Choroid plexus epithelial cell (primary cell): ENCODE data around the gene PDPK1.
A peak's percentile ranks its signal among the peaks of the same experiment; 100 is the strongest.

ENCODE experiments used
- DNase-seq: peaks from one replicate; pipeline ENCODE4 v3.0.0-alpha.2; 2010; ENCODE audit warnings: low read depth
- H3K4me3 ChIP-seq: 2 replicates; pipeline ENCODE4 v1.5.1; 2011; ENCODE audit warnings: low read depth, mild to moderate bottlenecking, control low read depth, low read length, moderate library complexity
- CTCF ChIP-seq: conservative IDR thresholded peaks from 2 replicates; pipeline ENCODE4 v1.5.1; 2011; ENCODE audit warnings: low read depth, mild to moderate bottlenecking, control low read depth, inconsistent platforms, low read length, moderate library complexity

PDPK1 gene

DNA sequence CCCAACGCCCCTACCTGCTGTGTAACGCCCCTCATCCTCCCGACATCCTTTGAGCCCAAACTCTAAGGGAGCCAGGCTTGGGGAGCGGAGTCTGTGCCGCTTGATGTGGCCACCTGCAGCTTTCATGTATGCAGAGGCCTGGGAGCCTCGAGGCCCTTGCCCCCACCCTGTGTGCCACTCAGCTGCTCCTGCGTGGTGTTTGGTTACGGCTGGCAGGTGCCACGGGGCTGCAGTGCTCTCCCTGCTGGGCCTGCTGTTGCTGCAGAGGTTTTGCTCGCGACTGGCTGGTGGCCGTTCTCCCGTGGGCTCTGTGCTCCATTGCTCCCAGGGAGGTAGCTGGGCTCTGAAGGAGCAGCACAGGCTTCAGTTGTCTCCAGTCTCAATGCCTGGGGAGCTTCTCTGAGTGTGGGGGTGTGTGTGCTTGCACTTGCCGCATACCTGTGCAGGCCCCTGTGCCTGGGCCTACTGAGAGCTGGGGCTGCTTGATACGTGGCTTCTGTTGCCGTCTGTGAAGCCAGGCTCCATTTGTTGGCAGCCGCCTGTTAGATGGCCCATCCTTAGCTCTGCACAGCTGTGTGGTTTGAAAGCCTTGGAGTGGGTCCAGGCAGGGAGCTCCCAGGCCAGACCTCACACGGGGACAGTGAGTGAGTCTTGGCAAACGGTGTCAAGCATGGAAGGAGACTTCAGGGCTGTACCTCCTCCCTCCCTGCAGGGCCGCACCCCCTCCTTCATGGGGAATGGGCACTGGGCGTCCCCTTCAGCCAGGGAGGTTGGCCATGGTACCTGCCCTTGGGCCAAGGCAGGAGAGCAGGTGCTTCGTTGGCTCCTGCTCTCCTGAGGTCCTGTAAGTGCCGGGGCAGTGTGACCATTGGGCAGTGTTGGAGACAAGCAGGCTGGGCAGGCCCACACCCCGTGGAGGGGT, 47.2 kb downstream of the PDPK1 start:
- H3K4me3 ChIP-seq, result no peak overlapping the region
- peak; percentile 26 for DNase-seq
- no peak for TF ChIP-seq CTCF

DNA sequence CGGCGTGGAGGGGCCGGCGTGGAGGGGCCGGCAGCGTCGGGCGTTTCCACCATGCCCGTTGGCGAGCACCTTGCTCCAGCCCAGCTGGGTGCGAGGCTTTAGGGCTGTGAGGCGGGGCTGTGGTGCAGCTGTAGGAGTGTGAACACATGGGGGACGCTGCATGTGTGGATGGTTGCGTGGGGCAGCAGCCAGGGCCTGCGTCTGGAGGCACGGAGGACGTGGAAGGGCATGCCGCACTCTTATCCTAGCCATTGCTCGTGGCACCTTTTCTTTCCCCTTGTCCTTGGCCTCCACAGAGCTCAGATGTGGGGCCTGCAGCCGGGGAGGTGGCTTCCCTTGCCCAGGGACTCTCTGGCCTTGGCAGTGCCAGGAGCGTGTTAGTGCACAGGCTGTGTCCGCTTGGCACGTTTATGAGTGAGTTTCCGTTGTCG, 47.8 kb downstream of the PDPK1 start:
- no peak overlapping the region for H3K4me3 ChIP-seq
- DNase-seq, result no peak
- TF ChIP-seq CTCF, result no peak

DNA sequence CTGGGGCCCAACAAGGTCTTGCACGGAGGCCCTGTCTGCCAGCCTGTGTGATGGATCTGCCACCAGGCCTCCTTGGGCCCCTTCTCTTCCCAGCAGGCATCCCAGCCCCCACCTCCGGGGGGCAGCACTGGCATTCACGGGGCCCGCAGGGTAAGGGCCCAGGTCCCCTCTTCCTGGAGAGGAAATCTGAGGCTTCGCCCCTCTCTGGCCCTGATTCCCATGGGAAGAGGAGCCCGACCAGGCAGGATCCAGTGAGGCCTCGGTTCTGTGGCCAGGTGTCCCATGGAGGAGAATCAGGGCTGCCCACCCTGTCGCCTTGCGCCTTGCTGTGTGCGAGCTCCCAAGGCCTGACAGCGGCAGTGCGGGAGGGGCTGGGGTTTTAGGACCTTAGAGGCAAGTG, 48.4 kb downstream of the PDPK1 start:
- TF ChIP-seq CTCF, result peak; percentile 37
- no peak overlapping the region for H3K4me3 ChIP-seq
- no peak for DNase-seq

DNA sequence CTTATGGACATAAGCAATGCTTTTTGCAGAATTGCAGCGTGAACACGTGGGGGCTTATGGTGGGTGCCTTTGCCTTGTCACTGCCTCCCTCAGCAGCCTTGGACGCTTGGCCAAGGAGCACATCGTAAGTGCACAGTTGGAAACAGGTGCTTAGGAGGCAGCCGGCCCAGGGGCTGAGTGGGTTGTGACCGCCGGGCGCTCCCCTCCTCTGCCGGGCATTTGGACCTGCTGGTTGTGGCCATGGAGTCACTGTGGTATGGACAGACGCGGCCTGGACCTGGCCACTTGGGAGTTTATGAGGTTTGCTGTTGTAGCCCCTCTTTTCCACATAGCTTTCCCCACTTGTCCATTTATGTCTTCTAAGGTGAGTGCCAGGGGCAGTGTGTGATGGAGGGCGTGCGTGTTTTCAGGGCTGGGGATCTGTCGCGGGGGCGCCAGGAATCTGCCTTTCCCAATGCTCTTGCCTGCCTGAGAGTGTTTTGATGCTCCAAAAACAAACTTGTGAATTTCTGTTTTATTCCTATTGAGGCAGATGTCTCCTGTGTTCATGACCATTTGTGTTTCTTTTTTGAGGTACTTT, 49.2 kb downstream of the PDPK1 start:
- DNase-seq, result no peak
- no peak for TF ChIP-seq CTCF
- no peak overlapping the region for H3K4me3 ChIP-seq

DNA sequence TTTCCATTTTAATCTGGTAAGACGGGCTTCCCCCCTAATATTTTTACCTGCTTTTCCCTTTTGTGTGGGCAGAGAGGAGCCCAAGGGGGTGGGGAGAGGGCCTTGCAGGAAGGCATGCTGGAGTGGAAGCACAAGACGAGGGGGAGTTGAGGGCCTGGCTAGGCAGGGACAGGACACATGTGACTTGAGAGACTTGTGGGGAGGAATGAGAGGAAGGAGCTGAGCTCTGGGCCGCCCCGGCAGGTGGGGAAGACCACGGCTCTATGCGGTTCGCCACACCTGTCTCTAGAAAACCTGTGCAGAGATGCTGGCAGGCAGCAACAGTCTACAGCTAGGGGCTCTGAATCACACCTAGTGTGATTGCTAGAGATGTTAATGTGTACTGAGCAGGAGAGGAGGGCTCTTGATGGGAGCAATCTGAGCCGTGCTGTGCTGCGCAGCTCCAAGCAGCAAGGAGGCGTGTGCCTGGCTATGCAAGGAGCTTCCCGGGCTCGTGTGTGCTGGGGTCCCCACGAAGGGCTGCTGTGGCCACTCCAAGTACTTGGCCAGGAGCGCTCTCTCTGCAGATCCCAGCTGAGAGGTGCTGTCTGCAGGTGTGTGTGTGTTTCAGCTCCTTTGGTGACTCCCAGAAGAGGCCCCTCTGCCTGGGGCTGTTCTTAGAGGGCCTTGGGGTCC, 50.2 kb downstream of the PDPK1 start:
- no peak for TF ChIP-seq CTCF
- H3K4me3 ChIP-seq, result no peak overlapping the region

DNA sequence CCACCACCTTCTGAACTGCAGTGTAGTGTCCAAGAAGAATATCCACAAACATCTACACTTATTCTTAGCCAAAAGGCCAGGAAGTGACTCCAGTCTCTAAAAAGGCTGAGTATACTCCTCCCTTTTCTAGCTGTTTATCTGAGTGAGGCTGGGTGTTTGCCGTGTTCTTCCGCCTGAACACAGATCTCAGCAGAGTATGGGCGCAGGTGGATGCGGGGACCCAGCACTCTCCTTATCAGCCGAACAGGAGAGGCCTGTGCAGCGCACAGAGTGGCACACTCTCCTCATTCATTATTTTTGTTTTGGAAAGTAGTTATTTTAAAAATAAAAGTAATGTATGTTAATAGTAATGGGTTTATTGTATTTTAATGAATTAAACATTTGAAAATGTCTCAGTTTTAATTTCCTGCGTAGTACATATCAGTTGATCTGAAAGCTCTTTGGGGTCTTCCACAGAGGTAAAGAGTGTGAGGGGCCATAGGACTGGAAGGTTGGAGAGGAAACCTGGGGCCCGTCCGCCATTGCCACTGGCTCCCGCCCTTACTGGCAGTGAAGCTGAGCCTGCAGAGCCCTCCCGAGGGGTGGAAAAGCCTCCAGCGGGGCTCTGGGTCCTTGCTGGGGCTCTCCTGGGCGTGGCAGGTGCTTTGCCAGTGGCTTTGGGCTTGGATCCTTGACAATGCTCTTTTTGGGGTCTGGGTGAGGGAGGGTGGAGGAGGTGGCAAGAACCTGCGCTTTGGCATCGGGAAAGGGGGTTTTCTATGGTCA, 53.8 kb downstream of the PDPK1 start:
- no peak for DNase-seq
- H3K4me3 ChIP-seq, result no peak overlapping the region
- no peak for TF ChIP-seq CTCF

More for the DNA sequence above, 50.2 kb downstream of the PDPK1 start:
- DNase-seq, result no peak
